Tibial artery (tissue), 4 donors: ENCODE measurements around the gene CPZ.

Source experiments
- DNase-seq, 2 donors: peaks; one replicate each; pipeline ENCODE4 v3.0.0-alpha.2; 2019
- H3K27ac ChIP-seq, 2 donors: fragments of 200-600 bp; sonication (generic) in 1 of 2; 1 replicate in 1 of 2; 2 replicates in 1 of 2; pipeline ENCODE4 v1.5.1; 2018 to 2019; ENCODE audit warnings: mild to moderate bottlenecking in 1 of 2
- H3K27me3 ChIP-seq, 2 donors: fragments of 200-600 bp; sonication (generic) in 1 of 2; one replicate each; pipeline versions ENCODE4 v1.5.1 to v1.6.0; 2016 to 2019
- H3K36me3 ChIP-seq, 3 donors: fragments of 200-600 bp; sonication (generic) in 2 of 3; one replicate each; pipeline ENCODE4 v1.5.1; 2016 to 2019; ENCODE audit warnings: mild to moderate bottlenecking in 2 of 3
- H3K4me1 ChIP-seq, 4 donors: fragments of 200-600 bp; sonication (generic) in 2 of 4; 1 replicate in 3 of 4; 2 replicates in 1 of 4; pipeline ENCODE4 v1.5.1; 2016 to 2019
- H3K4me3 ChIP-seq, 2 donors: fragments of 200-600 bp; sonication (generic) in 1 of 2; 1 replicate in 1 of 2; 2 replicates in 1 of 2; pipeline ENCODE4 v1.5.1; 2018 to 2019; ENCODE audit warnings: mild to moderate bottlenecking in 2 of 2
- H3K9me3 ChIP-seq, 3 donors: fragments of 200-600 bp; sonication (generic) in 1 of 3; one replicate each; pipeline ENCODE4 v1.5.1; 2016 to 2019
- CTCF ChIP-seq, 2 experiments: fragments of 200-600 bp in 1 of 2; fragments of 450-650 bp in 1 of 2; IDR thresholded peaks; one replicate each; pipeline ENCODE4 v1.5.1; 2017 to 2019; ENCODE audit warnings: antibody characterized with exemption in 2 of 2, mild to moderate bottlenecking in 1 of 2, moderate library complexity in 1 of 2
- intact Hi-C: fragments of 100-400 bp; cut with DNase I; formaldehyde crosslinking; loops from one replicate; pipeline ENCODE4 v1.15.0; 2023; ENCODE audit warnings: low total_unique reads

The CPZ gene

GRCh38 chr4:8657381-8658088 is 65.0 kb downstream of the CPZ start:
- intact Hi-C loops: no loop called here
- Histone ChIP-seq H3K27me3 (peaks cover 0 to 15% of the 10 kb centered on the region in 2 donors), H3K27ac (no peak overlapping the region), H3K4me1 (no peaks in the 10 kb centered on the region), H3K9me3 (no peaks in the 10 kb centered on the region), H3K4me3 (no peak overlapping the region), H3K36me3 (no peaks in the 10 kb centered on the region)
- no peak for DNase-seq
- TF ChIP-seq CTCF (IDR thresholded peaks at IDR 0.05): no peak

- DNase-seq: no peak
- no peaks in the 10 kb centered on the region for H3K4me1 ChIP-seq
- no peaks in the 10 kb centered on the region for H3K36me3 ChIP-seq
- no peak for TF ChIP-seq CTCF (IDR thresholded peaks at IDR 0.05)
- no peak overlapping the region for H3K4me3 ChIP-seq
- no peak overlapping the region for H3K27ac ChIP-seq
- peaks cover 0 to 23% of the 10 kb centered on the region in 2 donors for H3K27me3 ChIP-seq
- no peaks in the 10 kb centered on the region for H3K9me3 ChIP-seq
- intact Hi-C loops: no loop called here
These were observed 70.2 kb downstream of the CPZ start for GRCh38 chr4:8662776-8663175.

GRCh38 chr4:8664031-8664805 is 71.7 kb downstream of the CPZ start:
- TF ChIP-seq CTCF (IDR thresholded peaks at IDR 0.05): no peak
- H3K36me3 ChIP-seq: no peaks in the 10 kb centered on the region

GRCh38 chr4:8664976-8665375 is 72.4 kb downstream of the CPZ start:
- Histone ChIP-seq H3K27ac (no peak overlapping the region), H3K36me3 (no peaks in the 10 kb centered on the region), H3K4me3 (no peak overlapping the region), H3K4me1 (no peaks in the 10 kb centered on the region), H3K27me3 (peaks cover 0 to 21% of the 10 kb centered on the region in 2 donors), H3K9me3 (no peaks in the 10 kb centered on the region)
- intact Hi-C loops: no loop called here
- TF ChIP-seq CTCF (IDR thresholded peaks at IDR 0.05): no peak
- DNase-seq: no peak

More at GRCh38 chr4:8664031-8664805, 71.7 kb downstream of the CPZ start:
- no peaks in the 10 kb centered on the region for H3K4me1 ChIP-seq
- peaks cover 0 to 23% of the 10 kb centered on the region in 2 donors for H3K27me3 ChIP-seq
- DNase-seq: no peak
- no peak overlapping the region for H3K4me3 ChIP-seq
- no peaks in the 10 kb centered on the region for H3K9me3 ChIP-seq
- intact Hi-C loops: no loop called here
- H3K27ac ChIP-seq: no peak overlapping the region

- no peak for TF ChIP-seq CTCF (IDR thresholded peaks at IDR 0.05)
- peaks cover 0 to 18% of the 10 kb centered on the region in 2 donors for H3K27me3 ChIP-seq
- DNase-seq: no peak
- no peak overlapping the region for H3K27ac ChIP-seq
- H3K4me1 ChIP-seq: no peaks in the 10 kb centered on the region
- H3K36me3 ChIP-seq: no peaks in the 10 kb centered on the region
- H3K4me3 ChIP-seq: no peak overlapping the region
- H3K9me3 ChIP-seq: no peaks in the 10 kb centered on the region
- intact Hi-C loops: no loop called here
These were observed 73.1 kb downstream of the CPZ start for GRCh38 chr4:8665406-8666360.
